GM23338 (cell line): ENCODE data around the gene CCL18. TPM values are rescaled to one million over a fixed set of nuclear protein-coding genes. Genes with fewer than 3 reads are reported as not detected.

Source experiments
- ATAC-seq: fragments of 200-7000 bp; cut with Tn5 transposase; 3 replicates; pipeline ENCODE4 v1.9.1; 2020
- DNase-seq: peaks from one replicate; pipeline ENCODE4 v3.0.0-alpha.2; 2015; ENCODE audit warnings: low spot score
- H2AFZ ChIP-seq: fragments of 200-600 bp; sonication (generic); 2 replicates; pipeline ENCODE4 v1.8.0; 2016; ENCODE audit warnings: antibody characterized with exemption, mild to moderate bottlenecking, moderate library complexity
- H3F3A ChIP-seq: fragments of 200-600 bp; sonication (generic); replicated peaks from 2 replicates; pipeline ENCODE4 v1.8.0; 2017; ENCODE audit warnings: antibody characterized with exemption, mixed run types, low read depth
- H3K27ac ChIP-seq: fragments of 200-600 bp; sonication (generic); 2 replicates; pipeline ENCODE4 v1.6.1; 2016; ENCODE audit warnings: low read depth
- H3K27me3 ChIP-seq: fragments of 200-600 bp; sonication (generic); 2 replicates; pipeline ENCODE4 v1.8.0; 2016; ENCODE audit warnings: mild to moderate bottlenecking, mixed run types, moderate library complexity; ENCODE audit not compliant: insufficient read depth
- H3K36me3 ChIP-seq: fragments of 200-600 bp; sonication (generic); 2 replicates; pipeline ENCODE4 v1.8.0; 2016; ENCODE audit warnings: mild to moderate bottlenecking; ENCODE audit not compliant: insufficient read depth
- H3K4me1 ChIP-seq: fragments of 200-600 bp; sonication (generic); 2 replicates; pipeline ENCODE4 v1.8.0; 2016; ENCODE audit warnings: mild to moderate bottlenecking, moderate library complexity; ENCODE audit not compliant: insufficient read depth
- H3K4me2 ChIP-seq: fragments of 200-600 bp; sonication (generic); 2 replicates; pipeline ENCODE4 v1.7.1; 2017; ENCODE audit warnings: mixed run types
- H3K4me3 ChIP-seq: fragments of 200-600 bp; sonication (generic); 2 replicates; pipeline ENCODE4 v1.6.1; 2016; ENCODE audit warnings: mixed run types
- H3K79me2 ChIP-seq: fragments of 200-600 bp; sonication (generic); replicated peaks from 2 replicates; pipeline ENCODE4 v1.8.0; 2017; ENCODE audit warnings: mild to moderate bottlenecking; ENCODE audit not compliant: insufficient read depth
- H3K9me2 ChIP-seq: fragments of 200-600 bp; sonication (generic); 2 replicates; pipeline ENCODE4 v1.8.0; 2017; ENCODE audit not compliant: insufficient read depth
- H4K20me1 ChIP-seq: fragments of 200-600 bp; sonication (generic); replicated peaks from 2 replicates; pipeline ENCODE4 v1.8.0; 2017; ENCODE audit warnings: mild to moderate bottlenecking; ENCODE audit not compliant: insufficient read depth
- H3K27ac Mint-ChIP-seq: 2 replicates; pipeline ENCODE4 v1.8.0; 2020; ENCODE audit warnings: inconsistent platforms, mild to moderate bottlenecking, moderate library complexity, mixed read lengths
- H3K27me3 Mint-ChIP-seq: 3 replicates; pipeline ENCODE4 v1.8.0; 2022; ENCODE audit warnings: low read depth, mild to moderate bottlenecking, moderate library complexity, mixed read lengths, inconsistent platforms; ENCODE audit not compliant: insufficient read depth, poor library complexity
- H3K36me3 Mint-ChIP-seq: 3 replicates; pipeline ENCODE4 v1.8.0; 2021; ENCODE audit warnings: low read depth, mild to moderate bottlenecking, inconsistent platforms, moderate library complexity, mixed read lengths
- H3K4me1 Mint-ChIP-seq: 3 replicates; pipeline ENCODE4 v1.8.0; 2020; ENCODE audit warnings: mild to moderate bottlenecking, inconsistent platforms, mixed read lengths
- H3K4me3 Mint-ChIP-seq: 3 replicates; pipeline ENCODE4 v1.8.0; 2021; ENCODE audit warnings: moderate library complexity, mild to moderate bottlenecking, inconsistent platforms, mixed read lengths
- H3K9me3 Mint-ChIP-seq: 3 replicates; pipeline ENCODE4 v1.8.0; 2020; ENCODE audit warnings: moderate library complexity, mild to moderate bottlenecking, inconsistent platforms, mixed read lengths
- CREB1 ChIP-seq: fragments of 250-450 bp; sonication (Bioruptor Pico); IDR thresholded peaks from 2 replicates; pipeline ENCODE4 v1.5.0; 2020; ENCODE audit warnings: low read depth, mild to moderate bottlenecking, moderate library complexity
- CTCF ChIP-seq, 2 experiments: fragments of 200-600 bp in 1 of 2; sonication (generic) in 1 of 2; conservative IDR thresholded peaks; 2 replicates each; pipeline versions ENCODE4 v1.5.1 to v1.6.1; 2016 to 2017; ENCODE audit warnings: antibody characterized with exemption in 2 of 2, low read depth in 2 of 2, mild to moderate bottlenecking in 2 of 2, moderate library complexity in 1 of 2
- ETS1 ChIP-seq: IDR thresholded peaks from 2 replicates; pipeline ENCODE4 v1.6.1; 2016; ENCODE audit warnings: antibody characterized with exemption
- EZH2 ChIP-seq: fragments of 200-600 bp; sonication (generic); IDR thresholded peaks from one replicate; pipeline ENCODE4 v1.8.0; 2017; ENCODE audit warnings: antibody characterized with exemption, mild to moderate bottlenecking, low read depth; ENCODE audit not compliant: unreplicated experiment
- EZH2phosphoT487 ChIP-seq: fragments of 200-600 bp; sonication (generic); IDR thresholded peaks from one replicate; pipeline ENCODE4 v1.8.1; 2018; ENCODE audit warnings: antibody characterized with exemption; ENCODE audit not compliant: unreplicated experiment
- JUNB ChIP-seq: IDR thresholded peaks from one replicate; pipeline ENCODE4 v1.6.1; 2016; ENCODE audit warnings: antibody characterized with exemption; ENCODE audit not compliant: unreplicated experiment
- NANOG ChIP-seq: IDR thresholded peaks from 2 replicates; pipeline ENCODE4 v1.6.1; 2016; ENCODE audit warnings: antibody characterized with exemption, borderline replicate concordance
- POLR2AphosphoS5 ChIP-seq: IDR thresholded peaks from 2 replicates; pipeline ENCODE4 v1.6.1; 2016; ENCODE audit warnings: antibody characterized with exemption, low read depth
- REST ChIP-seq: IDR thresholded peaks from one replicate; pipeline ENCODE4 v1.6.1; 2018; ENCODE audit warnings: antibody characterized with exemption; ENCODE audit not compliant: unreplicated experiment
- STAT1 ChIP-seq: IDR thresholded peaks from one replicate; pipeline ENCODE4 v1.6.1; 2016; ENCODE audit warnings: antibody characterized with exemption; ENCODE audit not compliant: unreplicated experiment
- ZNF114 ChIP-seq: fragments of 250-450 bp; sonication (Bioruptor Pico); IDR thresholded peaks from 2 replicates; pipeline ENCODE4 v1.5.0; 2020; ENCODE audit warnings: mild to moderate bottlenecking, moderate library complexity
- ZNF331 ChIP-seq: fragments of 250-450 bp; sonication (Bioruptor Pico); IDR thresholded peaks from 2 replicates; pipeline ENCODE4 v1.5.0; 2020; ENCODE audit warnings: low read depth, mild to moderate bottlenecking, moderate library complexity
- ZNF462 ChIP-seq: fragments of 250-450 bp; sonication (Bioruptor Pico); IDR thresholded peaks from 2 replicates; pipeline ENCODE4 v1.5.0; 2020; ENCODE audit warnings: mild to moderate bottlenecking, moderate library complexity
- polyA plus RNA-seq: library from polyadenylated mRNA; unstranded; fragments of >200 nt; fragmentation: Nextera tagmentation; extraction: Ambion mirVana; gene quantifications from 2 replicates; pipeline ENCODE4 v1.2.1, GENCODE V29; 2016
- total RNA-seq: library from RNA; depleted of rRNA; stranded (reverse); fragments of >200 nt; shearing (Covaris generic); gene quantifications from 2 replicates; pipeline ENCODE4 v1.2.3, GENCODE V29; 2014

CCL18 gene
- total and polyA plus RNA-seq, 2 experiments from 2014 or later = not detected

GRCh38 chr17:36034127-36034526 lies 29.9 kb upstream of the CCL18 start:
- peaks cover 9% of the 10 kb centered on the region; the same call in 1 of the 2 replicates for H3K4me1 ChIP-seq
- Mint-ChIP-seq H3K27ac (no peak overlapping the region), H3K27me3 (peaks cover 4% of the 10 kb centered on the region), H3K4me1 (peaks cover 6% of the 10 kb centered on the region), H3K4me3 (no peak overlapping the region), H3K9me3 (no peaks in the 10 kb centered on the region), H3K36me3 (no peaks in the 10 kb centered on the region)
- no peak overlapping the region for H3K27ac ChIP-seq
- H3K4me3 ChIP-seq = no peak overlapping the region
- H4K20me1 ChIP-seq = no peaks in the 10 kb centered on the region
- no peak for ATAC-seq
- H3K4me2 ChIP-seq = no peak overlapping the region
- H3K36me3 ChIP-seq = no peaks in the 10 kb centered on the region
- DNase-seq = no peak
- no peaks in the 10 kb centered on the region for H3K27me3 ChIP-seq
- no peaks in the 10 kb centered on the region for H3F3A ChIP-seq
- H3K9me2 ChIP-seq = peaks cover 4% of the 10 kb centered on the region; the same call in 1 of the 2 replicates
- TF ChIP-seq CREB1 (CRISPR knock-in tag) (no peak), JUNB (no peak), ETS1 (no peak), STAT1 (no peak), ZNF331 (CRISPR knock-in tag) (no peak), EZH2phosphoT487 (no peak), ZNF462 (CRISPR knock-in tag) (no peak), EZH2 (no peak), REST (no peak), ZNF114 (CRISPR knock-in tag) (no peak), CTCF (conservative IDR thresholded peaks at IDR 0.05; ENCODE audit: low read depth in 2 of 2) (no peak), NANOG (no peak), POLR2AphosphoS5 (no peak)
- no peaks in the 10 kb centered on the region for H3K79me2 ChIP-seq
- H2AFZ ChIP-seq = no peak overlapping the region
